NCI-H1694 treated with DMSO at 0.1 percent for 48 hours (cell line): ENCODE results near the gene AKAP1.
A peak's percentile ranks its signal among the peaks of the same experiment; 100 is the strongest.

ENCODE experiments used
- DNase-seq: peaks from one replicate; lab custom pipeline; 2025; lab: John Stamatoyannopoulos, UW

AKAP1 gene

GRCh38 chr17:57130708-57131461, 45.8 kb downstream of the AKAP1 start:
- DNase-seq: peak; percentile 81

- no peak for DNase-seq
Measured at GRCh38 chr17:57132663-57133062, 47.6 kb downstream of the AKAP1 start.

DNA sequence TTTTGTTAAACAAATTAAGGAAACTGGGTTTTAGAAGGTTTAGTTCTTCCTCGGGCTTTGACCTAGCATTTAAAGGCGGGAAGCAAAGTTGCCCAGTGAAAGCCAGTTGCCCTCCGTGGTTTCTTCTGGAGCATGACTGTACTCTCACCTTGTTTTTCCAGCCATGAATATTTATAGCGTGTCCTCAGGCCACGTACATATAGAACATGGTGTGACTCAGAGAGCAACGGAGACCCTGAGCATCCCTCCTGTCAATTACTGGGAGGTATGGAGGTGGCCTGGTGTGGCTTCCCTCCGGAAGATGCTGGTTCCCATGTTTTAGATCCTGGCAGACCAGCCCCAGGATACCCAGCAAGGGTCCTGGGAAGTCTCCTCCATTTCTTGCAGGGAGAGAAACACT, 48.4 kb downstream of the AKAP1 start:
- no peak for DNase-seq

- DNase-seq: no peak
Measured at GRCh38 chr17:57135026-57135788, 50.2 kb downstream of the AKAP1 start.

DNA sequence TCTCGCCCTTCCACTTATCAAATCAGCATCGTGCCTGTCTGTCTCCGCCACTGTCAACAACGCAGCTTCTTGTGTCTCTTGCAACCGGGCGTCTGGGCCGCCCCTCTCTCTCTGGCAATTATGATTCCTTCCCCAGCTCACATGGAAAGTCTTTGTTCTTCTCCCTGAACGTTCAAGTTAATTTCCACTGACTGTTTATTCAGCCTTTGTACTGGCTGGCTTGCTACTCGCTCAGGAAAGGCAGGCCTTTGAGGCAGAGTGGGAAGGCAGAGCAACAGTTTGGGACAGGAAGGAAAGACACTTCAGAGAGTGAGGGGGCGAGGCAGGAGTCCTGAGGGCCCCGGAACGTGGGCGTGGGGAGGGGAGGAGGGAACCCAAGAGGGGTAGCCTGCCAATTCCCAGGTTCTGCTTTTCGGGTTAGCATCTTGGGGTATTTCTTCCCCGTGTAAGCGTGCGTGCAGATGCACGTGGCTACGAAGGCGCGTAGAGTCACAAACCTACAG, 50.8 kb downstream of the AKAP1 start:
- no peak for DNase-seq

DNA sequence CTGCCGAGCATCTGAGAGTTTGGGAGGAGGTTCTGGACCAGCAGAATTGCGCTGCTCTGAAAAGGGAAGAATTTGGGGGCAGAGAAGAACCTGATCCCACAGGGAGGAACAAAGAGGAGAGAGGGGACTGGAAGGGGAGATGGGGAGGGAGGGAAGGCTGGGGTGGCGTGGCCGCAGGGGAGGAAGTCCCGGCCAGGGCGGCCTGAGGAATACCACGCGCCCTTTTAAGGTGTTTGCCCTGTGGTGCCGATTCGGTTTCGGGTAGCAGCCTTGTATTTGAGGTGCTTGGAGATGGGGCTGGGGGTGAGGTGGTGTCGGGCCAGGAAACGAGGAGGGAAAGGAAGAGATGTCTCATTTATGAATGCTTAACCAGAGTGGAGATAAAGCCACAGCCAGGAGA, 51.3 kb downstream of the AKAP1 start:
- no peak for DNase-seq

DNA sequence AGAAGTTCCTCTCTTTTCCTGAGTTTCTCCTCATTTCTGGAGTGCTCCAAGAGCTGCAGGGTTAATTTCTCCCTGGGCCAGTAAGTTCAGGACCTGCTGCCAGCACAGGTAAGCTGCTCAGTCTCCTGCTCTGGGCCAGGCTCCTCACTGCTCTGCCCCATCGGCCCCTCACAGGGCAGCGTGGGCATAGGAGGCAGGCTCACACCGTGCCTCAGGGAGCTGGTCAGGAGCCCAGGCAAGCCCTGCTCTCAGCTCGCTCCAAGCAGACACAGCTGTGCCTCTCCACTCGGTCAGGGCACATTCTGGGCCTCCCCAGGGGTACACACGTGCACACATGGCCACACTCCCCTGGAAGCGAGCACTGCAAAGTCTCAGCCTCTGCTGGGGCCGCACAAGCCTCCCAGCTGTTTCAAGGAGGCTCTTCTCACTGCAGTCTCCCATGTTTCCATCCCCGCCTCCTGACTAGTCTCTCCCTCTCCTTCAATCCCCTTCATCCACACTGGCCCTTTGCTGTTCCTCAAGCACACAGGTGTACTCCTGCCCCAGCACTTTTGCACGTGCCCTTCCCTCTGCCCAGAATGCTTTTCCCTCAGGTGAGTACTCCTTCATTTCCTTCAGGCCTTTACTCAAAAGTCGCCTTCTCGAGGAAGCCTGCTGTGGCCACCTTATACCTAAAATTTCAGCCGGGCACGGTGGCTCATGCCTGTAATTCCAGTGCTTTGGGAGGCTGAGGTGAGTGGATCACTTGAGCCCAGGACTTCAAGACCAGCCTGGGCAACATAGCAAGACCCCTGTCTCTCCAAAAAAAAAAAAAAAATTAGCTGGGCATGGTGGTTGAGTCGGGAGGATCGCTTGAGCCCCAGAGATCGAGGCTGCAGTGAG, 53.2 kb downstream of the AKAP1 start:
- no peak for DNase-seq

GRCh38 chr17:57138956-57139576, 54.0 kb downstream of the AKAP1 start:
- DNase-seq: no peak

GRCh38 chr17:57140316-57140715, 55.3 kb downstream of the AKAP1 start:
- no peak for DNase-seq

DNA sequence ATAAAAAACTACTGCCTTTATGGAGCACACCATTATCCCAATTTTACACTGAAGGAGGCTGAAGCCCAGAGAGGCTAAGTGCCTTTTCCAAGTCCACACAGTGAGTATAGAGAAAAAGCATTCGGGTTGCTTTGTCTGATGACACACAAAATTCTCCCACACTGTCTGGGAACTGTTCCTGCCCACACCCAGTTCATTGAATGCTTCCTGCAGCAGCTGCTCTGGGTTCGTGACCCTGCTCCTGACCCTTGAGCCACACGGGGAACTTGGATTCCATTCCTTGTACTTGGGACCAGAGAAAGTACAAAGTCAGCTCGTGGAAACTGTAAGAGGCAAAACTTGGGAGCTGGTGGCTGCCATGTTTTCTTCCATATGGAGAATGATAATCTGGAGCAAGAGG, 57.9 kb downstream of the AKAP1 start:
- DNase-seq: no peak

DNA sequence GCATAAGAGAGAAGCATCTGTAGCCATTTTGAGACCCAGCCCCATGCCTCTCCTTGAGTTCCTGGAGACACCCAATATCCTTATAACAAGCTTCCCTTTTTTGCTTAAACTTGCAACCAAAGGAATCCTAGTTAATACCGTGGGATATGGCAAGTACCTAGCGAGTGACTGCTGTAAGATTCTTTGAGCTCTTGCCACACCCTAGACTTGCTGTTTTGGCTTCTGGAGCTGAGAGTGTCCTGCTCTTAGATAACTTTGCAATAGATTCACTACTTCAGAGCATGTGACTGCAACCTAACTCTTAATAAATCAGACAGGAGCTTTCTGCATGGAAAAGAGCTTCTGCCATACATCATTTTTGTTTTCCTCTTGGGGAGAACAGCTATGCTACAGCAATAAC, 58.3 kb downstream of the AKAP1 start:
- no peak for DNase-seq

DNA sequence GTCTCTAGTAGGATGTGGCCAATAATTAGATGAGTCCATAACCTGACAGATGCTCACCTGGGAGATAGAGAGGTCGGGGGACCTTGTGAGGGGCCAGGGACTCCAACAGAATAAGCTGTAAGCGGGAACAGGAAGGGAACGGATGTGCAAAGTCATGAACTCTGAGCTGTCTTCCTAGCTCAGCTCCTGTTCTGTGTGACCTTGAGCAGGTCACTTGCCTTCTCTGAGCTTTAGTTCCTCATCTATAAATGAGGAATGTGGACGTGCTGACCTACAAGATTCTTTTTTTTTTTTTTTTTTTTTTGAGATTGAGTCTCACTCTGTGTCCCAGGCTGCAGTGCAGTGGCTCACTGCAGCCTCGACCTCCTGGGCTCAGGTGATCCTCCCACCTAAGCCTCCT, 58.9 kb downstream of the AKAP1 start:
- no peak for DNase-seq

DNA sequence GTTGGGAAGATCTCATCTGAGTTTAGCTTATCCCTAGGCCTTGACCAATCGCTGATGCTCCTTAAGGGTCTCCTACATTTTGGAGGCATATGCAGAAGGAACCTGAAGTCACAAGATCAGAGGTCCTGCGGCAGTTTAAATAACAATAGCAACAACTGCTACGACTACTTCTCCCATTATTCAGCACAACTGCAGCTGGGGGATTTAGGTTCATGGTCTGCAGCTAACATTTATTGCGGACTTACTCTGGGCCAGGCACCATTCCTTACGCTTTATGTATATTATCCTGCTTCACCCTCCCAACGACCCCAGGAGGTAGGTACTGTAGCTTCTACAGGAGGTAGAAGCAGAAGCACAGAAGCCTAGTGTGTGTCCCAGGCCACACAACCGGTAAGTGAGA, 59.5 kb downstream of the AKAP1 start:
- no peak for DNase-seq

- no peak for DNase-seq
Measured at GRCh38 chr17:57145347-57145746, 60.3 kb downstream of the AKAP1 start.

DNA sequence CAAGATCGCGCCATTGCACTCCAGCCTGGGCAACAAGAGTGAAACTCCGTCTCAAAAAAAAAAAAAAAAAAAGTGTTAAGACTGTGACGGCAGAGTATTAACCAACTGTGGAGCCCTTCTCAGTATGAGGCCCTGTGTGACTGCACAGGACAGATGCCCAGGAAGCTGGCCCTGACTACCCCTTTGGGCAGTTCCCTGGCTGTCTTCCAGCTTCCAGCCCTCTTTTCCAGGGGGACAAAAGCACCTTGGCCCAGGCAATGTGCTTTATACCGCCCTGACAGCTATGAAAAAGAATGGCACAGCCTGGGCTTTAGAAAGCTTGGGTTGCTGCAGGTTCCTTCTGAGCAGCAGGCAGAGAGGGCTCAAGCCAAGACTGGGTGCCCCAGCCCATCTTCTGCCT, 61.2 kb downstream of the AKAP1 start:
- DNase-seq: no peak

DNA sequence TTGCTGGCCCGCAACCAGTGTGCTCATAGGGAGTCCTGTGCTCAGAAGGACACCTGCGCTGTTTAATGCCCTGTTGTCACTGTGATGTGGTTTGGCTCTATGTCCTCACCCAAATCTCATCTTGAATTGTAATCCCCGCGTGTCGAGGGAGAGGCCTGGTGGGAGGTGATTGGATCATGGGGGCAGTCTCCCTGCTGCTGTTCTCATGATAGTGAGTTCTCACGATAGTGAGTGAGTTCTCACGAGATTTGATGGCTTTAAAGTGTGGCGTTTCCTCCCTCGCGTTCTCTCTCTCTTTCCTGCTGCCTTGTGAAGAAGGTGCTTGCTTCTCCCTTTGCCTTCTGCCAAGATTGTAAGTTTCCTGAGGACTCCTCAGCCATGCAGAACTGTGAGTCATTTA, 66.8 kb downstream of the AKAP1 start:
- no peak for DNase-seq

DNA sequence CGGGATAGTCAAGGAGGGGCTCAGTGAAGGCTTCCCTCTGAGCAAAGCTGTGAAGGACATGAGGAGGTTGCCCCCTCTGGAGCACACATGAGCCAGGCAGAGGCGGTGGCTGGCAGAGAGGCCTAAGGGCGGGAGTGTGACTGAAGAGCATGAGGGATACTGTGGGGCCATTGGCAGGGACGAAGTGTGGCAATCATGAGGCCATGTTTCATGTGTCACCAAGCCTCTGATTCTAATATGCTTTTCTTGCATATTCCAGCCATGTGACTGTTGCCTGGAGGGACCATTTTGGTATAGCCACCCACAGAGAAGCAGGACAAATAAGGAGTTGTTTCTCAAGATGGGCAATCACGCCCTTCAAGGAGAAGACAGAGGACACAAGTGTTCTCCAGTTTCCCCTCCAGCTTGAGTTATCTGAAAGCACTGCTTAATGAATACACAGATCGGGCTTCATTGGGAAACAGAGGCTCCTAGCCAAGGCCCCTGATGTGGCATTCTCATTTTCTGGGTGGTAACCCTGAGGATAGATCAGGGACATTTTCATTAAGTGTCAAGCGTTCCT, 68.0 kb downstream of the AKAP1 start:
- no peak for DNase-seq

GRCh38 chr17:57154921-57155320, 69.9 kb downstream of the AKAP1 start:
- no peak for DNase-seq

DNA sequence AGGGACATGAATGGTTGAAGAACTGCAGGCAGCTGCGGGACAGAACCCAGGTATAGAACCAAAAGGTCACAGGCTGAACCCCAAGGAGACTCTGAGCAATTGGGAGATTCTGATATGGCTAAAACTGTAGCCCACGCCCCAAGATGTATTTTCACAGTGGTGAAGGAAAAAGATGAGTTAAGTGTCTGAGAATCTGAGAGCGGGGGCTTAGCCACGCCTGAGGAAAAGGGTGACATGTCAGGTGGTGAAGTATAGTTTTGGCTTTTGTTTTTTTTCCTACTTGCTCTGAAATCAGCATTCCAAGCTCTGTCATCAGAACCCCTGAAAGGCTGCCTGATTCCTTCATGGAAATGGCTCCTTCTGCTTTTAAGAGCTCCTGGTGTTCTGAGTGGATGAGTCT, 73.3 kb downstream of the AKAP1 start:
- DNase-seq: no peak

- DNase-seq: no peak
Measured at GRCh38 chr17:57158795-57159194, 73.7 kb downstream of the AKAP1 start.

DNA sequence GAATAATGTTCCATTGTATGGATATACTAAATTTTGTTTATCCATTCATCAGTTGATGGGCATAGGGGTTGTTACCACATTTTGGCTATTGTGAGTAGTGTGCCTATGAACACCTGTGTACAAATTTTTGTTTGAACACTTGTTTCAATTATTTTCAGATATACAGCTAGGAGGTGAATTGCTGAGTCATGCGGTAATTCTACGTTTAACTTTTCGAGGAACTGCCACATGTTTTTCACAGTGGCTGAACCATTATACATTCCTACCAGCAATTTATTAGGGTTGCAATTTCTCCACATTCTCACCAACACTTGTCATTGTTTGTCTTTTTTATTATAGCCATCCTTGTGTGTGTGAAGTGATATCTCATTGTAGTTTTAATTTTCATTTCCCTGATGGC, 75.6 kb downstream of the AKAP1 start:
- no peak for DNase-seq

DNA sequence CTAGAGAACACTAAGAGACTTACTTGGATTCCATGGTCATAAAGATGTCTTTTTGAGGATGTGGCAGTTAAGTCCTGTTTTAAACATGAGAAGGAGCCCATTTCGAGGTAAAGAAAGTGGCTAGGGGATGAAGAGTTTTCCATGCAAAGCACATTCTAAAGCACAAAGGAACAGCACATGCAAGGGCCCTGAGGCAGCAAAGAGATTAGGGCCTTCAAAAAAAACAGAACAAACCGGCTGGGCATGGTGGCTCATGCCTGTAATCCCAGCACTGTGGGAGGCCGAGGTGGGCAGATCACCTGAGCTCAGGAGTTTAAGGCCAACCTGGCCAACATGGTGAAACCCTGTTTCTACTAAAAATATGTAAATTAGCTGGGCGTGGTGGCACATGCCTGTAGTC, 79.8 kb downstream of the AKAP1 start:
- DNase-seq: no peak
